ENCODE results near the gene DGKE.

DNA sequence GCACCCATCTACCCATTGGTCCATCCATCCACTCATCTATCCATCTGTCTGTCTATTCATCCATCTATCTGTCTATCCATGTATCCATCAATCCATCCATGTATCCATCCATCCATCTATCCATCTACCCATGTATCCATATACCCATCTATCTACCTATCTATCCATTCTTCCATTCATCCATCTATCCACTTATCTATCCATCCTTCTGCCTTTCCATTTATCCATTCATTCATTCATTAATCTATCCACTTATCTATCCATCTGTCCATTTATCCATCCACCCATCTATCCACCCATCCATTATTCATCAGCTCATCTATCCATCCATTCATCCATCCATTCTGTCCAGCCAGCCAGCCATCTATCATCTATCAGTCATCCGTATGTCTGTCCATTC, 58.4 kb downstream of the DGKE start:
- TF ChIP-seq POLR2A (IDR thresholded peaks at IDR 0.05; ENCODE audit: low read length) (no peak), GATA1 (IDR thresholded peaks at IDR 0.05; ENCODE audit: low read depth, low read length) (no peak)

Data from erythroblast (primary cell).